Subcutaneous abdominal adipose tissue (tissue), 5 donors: ENCODE measurements around the gene MAP7.
A peak's percentile ranks its signal among the peaks of the same experiment; 100 is the strongest.

Source experiments
- H3K27ac ChIP-seq: one replicate; pipeline ENCODE4 v1.7.0; 2013; ENCODE audit warnings: low read depth, mild to moderate bottlenecking, inconsistent platforms, low read length, moderate library complexity
- H3K27me3 ChIP-seq, 5 donors: one replicate each; pipeline ENCODE4 v1.7.0; 2013; ENCODE audit warnings: low read length in 5 of 5, inconsistent platforms in 1 of 5; ENCODE audit not compliant: control insufficient read depth in 5 of 5, insufficient read depth in 4 of 5
- H3K36me3 ChIP-seq, 5 donors: one replicate each; pipeline ENCODE4 v1.7.0; 2013; ENCODE audit warnings: low read length in 5 of 5; ENCODE audit not compliant: control insufficient read depth in 5 of 5, insufficient read depth in 5 of 5
- H3K4me1 ChIP-seq, 5 donors: one replicate each; pipeline ENCODE4 v1.7.0; 2013; ENCODE audit warnings: low read length in 5 of 5, mild to moderate bottlenecking in 3 of 5, moderate library complexity in 1 of 5; ENCODE audit not compliant: control insufficient read depth in 5 of 5, insufficient read depth in 5 of 5
- H3K4me3 ChIP-seq, 5 donors: one replicate each; pipeline ENCODE4 v1.7.0; 2013; ENCODE audit warnings: low read length in 5 of 5, low read depth in 1 of 5
- H3K9ac ChIP-seq, 5 donors: one replicate each; pipeline ENCODE4 v1.7.0; 2013; ENCODE audit warnings: low read length in 5 of 5, mild to moderate bottlenecking in 4 of 5, moderate library complexity in 3 of 5
- H3K9me3 ChIP-seq, 5 donors: one replicate each; pipeline ENCODE4 v1.7.0; 2013; ENCODE audit warnings: low read length in 5 of 5; ENCODE audit not compliant: control insufficient read depth in 5 of 5
- donor health status: healthy.
- donor health status: healthy.
- donor health status: healthy.
- donor health status: healthy.
- donor health status: healthy.

MAP7 gene

DNA sequence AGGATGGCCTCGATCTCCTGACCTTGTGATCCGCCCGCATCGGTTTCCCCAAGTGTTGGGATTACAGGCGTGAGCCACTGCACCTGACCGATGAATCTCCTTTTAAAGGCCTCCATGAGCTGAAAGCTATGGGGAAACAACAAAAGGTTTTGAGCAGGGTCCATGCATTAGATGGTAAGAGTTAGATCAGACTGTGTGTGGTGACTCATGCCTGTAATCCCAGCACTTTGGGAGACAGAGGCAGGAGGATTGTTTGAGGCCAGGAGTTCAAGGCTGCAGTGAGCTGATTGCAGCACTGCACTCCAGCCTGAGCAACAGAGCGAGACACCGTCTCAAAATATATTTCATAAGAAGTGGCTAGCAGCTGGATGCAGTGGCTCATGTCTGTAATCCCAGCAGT, 219.6 kb downstream of the MAP7 start:
- Histone ChIP-seq H3K4me1 (no peaks in the 10 kb centered on the region), H3K36me3 (no peaks in the 10 kb centered on the region), H3K9ac (no peak overlapping the region), H3K27me3 (peaks cover 0 to 5% (median 0%) of the 10 kb centered on the region in 5 donors), H3K9me3 (no peaks in the 10 kb centered on the region), H3K27ac (no peak overlapping the region), H3K4me3 (no peak overlapping the region)

DNA sequence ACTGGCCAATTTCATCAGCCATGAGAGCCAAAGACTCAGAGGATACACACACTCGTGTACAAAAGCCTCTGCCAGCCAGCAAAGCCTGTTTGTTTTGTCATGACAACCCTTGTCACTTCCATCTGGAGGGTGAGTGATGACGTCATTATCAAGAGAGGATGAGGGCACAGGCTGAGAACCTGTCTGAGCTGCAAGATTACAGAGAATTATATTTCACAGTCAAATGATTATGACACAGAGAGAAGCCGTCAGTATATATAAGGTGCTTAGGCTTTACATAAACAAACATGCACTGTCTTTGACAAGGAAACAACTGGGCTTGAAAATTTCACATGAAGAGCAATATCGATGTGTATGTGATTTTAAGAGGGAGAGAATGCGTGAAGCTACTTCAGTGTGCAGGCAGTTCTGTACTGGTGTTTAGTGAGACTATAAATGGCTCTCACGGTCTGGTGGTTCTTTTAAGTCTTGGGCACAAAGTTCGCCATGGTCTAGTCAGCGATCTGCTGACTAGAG, 224.1 kb downstream of the MAP7 start:
- H3K9me3 ChIP-seq: no peaks in the 10 kb centered on the region
- H3K9ac ChIP-seq: no peak overlapping the region
- no peak overlapping the region for H3K4me3 ChIP-seq
- peaks cover 0 to 11% (median 4%) of the 10 kb centered on the region in 5 donors for H3K4me1 ChIP-seq
- no peak overlapping the region for H3K27ac ChIP-seq
- H3K27me3 ChIP-seq: peaks cover 0 to 3% (median 0%) of the 10 kb centered on the region in 5 donors
- H3K36me3 ChIP-seq: no peaks in the 10 kb centered on the region

DNA sequence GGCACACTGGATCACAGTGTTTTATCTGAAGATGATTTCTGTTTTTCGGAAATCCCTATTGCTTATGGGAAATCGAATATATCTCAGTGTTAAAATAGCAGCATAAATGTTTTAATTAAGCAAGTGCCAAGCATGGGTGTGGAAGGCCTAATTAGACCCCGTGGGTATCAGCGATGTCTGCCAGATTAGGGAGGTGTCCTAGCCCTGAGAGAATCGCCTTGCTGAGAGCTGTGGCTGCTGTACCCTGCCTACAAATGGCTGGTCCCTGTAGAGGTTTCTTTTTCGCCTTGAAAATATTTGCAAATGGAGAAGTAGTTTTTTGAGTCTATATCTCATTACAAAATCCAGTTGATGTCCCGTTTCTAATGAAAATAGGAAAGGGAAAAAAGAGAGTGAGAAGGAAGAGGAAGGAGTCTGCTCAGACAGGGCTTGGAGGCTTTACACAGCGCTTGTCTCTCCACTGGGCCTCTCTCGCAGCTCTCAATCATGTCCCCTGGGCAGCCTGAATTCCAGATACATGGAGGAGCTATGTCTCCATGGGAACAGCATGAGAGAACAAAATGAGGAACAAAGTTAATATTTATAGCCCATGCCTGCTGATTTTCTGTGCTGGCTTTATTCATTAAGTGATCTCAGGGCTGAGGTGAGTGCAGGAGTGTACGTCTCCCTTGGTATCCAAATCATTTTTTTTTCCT, 225.4 kb downstream of the MAP7 start:
- Histone ChIP-seq H3K27ac (no peak overlapping the region), H3K9ac (no peak overlapping the region)

GRCh38 chr6:136323431-136324112, 226.7 kb downstream of the MAP7 start:
- Histone ChIP-seq H3K36me3 (no peaks in the 10 kb centered on the region), H3K27me3 (no peaks in the 10 kb centered on the region), H3K27ac (no peak overlapping the region), H3K4me3 (peak overlapping the region in 1 of 5 donors; percentile 4), H3K9ac (peak overlapping the region in 1 of 5 donors; percentile 26), H3K4me1 (peaks cover 0 to 11% (median 4%) of the 10 kb centered on the region in 5 donors), H3K9me3 (no peaks in the 10 kb centered on the region)

More for the DNA sequence above, 225.4 kb downstream of the MAP7 start:
- H3K27me3 ChIP-seq: no peaks in the 10 kb centered on the region
- no peaks in the 10 kb centered on the region for H3K36me3 ChIP-seq
- no peaks in the 10 kb centered on the region for H3K9me3 ChIP-seq
- no peak overlapping the region for H3K4me3 ChIP-seq
- peaks cover 0 to 11% (median 4%) of the 10 kb centered on the region in 5 donors for H3K4me1 ChIP-seq

- Histone ChIP-seq H3K9me3 (no peaks in the 10 kb centered on the region), H3K4me1 (peaks cover 0 to 5% (median 0%) of the 10 kb centered on the region in 5 donors)
Observed at GRCh38 chr6:136319732-136320131, 230.5 kb downstream of the MAP7 start.

DNA sequence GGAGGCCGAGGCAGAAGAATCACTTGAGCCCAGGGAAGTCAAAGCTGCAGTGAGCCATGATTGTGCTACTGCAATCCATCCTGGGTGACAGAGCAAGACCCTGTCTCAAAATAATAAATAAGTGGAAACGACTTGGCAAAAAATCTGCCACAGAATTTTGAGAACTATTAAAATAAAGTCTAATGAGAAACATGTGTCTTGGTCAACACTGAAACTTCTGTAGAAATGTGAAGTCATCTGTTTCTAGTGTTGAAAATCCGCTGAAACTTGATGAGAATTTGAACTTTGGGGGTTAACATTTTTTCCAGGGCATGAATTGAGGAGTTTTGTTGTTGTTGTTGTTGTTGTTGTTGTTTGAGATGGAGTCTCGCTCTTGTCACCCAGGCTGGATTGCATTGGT, 231.5 kb downstream of the MAP7 start:
- no peaks in the 10 kb centered on the region for H3K9me3 ChIP-seq
- no peaks in the 10 kb centered on the region for H3K27me3 ChIP-seq

More at GRCh38 chr6:136319732-136320131, 230.5 kb downstream of the MAP7 start:
- no peak overlapping the region for H3K4me3 ChIP-seq
- no peaks in the 10 kb centered on the region for H3K36me3 ChIP-seq
- H3K27me3 ChIP-seq: no peaks in the 10 kb centered on the region
- no peak overlapping the region for H3K27ac ChIP-seq
- no peak overlapping the region for H3K9ac ChIP-seq

DNA sequence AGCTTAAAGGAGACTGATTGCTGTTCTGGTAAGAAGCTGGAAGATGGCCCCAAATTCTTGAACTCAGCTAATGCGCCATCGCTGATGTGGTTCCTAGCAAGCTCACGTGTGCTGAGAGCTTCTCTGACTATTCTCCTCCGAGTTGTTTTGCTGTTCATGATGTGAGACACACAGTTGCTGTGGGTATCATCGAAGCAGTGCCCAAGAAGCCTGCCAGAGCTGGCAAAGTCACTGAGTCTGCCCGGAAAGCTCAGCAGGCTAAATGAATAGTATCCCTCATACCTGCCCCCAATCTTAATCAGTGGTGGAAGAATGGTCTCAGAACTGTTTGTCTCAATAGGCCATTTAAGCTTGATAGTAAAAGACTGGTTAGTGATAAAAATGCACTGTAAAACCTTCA, 232.3 kb downstream of the MAP7 start:
- Histone ChIP-seq H3K27me3 (no peaks in the 10 kb centered on the region), H3K27ac (no peak overlapping the region), H3K9me3 (no peaks in the 10 kb centered on the region), H3K4me1 (peaks cover 0 to 2% (median 0%) of the 10 kb centered on the region in 5 donors), H3K9ac (no peak overlapping the region), H3K4me3 (no peak overlapping the region), H3K36me3 (no peaks in the 10 kb centered on the region)

More for the DNA sequence above, 231.5 kb downstream of the MAP7 start:
- Histone ChIP-seq H3K9ac (no peak overlapping the region), H3K4me1 (peaks cover 0 to 2% (median 0%) of the 10 kb centered on the region in 5 donors), H3K27ac (no peak overlapping the region), H3K36me3 (no peaks in the 10 kb centered on the region), H3K4me3 (no peak overlapping the region)

DNA sequence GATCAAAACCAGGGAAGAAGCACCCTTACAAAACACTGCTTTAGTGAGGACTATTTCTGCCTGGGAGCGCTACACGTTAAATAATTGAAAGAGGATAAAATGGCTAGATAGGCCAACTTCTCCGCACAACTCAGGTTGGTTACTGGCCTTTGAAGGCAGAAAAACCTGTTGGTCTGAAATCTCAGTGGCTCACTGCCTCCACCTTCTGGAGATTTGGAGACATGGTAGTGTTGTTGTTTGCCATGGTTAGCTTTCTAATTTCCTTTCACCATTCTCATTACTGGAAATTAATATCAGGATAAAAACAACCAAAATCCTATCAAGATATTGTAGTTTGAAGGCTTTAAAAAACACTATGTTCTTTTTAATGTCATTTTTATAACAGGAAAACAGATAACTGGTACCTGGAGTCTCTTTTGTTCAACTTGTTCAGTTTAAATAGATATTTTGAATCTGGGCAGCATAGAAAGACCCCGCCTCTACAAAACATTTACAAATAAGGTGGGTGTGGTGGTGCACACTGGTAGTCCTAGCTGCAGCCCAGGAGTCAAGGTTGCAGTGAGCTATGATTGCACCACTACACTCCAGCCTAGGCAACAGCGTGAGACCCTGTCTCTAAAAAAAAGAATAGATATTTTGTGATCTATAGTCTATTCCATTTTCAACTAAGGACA, 233.1 kb downstream of the MAP7 start:
- H3K9ac ChIP-seq: no peak overlapping the region
- H3K36me3 ChIP-seq: no peaks in the 10 kb centered on the region
- peaks cover 0 to 2% (median 0%) of the 10 kb centered on the region in 5 donors for H3K4me1 ChIP-seq
- H3K4me3 ChIP-seq: no peak overlapping the region
- no peaks in the 10 kb centered on the region for H3K9me3 ChIP-seq
- H3K27me3 ChIP-seq: no peaks in the 10 kb centered on the region
- no peak overlapping the region for H3K27ac ChIP-seq

DNA sequence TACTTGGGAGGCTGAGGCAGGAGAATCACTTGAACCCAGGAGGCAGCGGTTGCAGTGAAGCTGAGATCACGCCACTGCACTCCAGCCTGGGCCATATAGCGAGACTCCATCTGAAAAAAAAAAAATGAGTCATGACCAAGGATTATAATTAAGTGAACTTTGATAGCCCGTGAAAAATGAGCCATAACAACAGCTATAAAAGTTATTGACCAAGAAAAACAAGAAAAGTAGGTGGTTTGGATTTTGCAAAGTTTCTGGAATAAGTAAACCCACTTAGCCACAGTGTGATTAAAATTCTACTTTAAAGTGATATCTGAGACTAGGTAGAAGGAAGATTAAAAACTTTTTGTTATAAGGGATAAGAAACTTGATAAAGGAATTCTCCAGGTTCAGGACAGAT, 234.6 kb downstream of the MAP7 start:
- H3K4me3 ChIP-seq: no peak overlapping the region
- H3K4me1 ChIP-seq: peaks cover 0 to 2% (median 0%) of the 10 kb centered on the region in 5 donors
- no peak overlapping the region for H3K9ac ChIP-seq
- no peaks in the 10 kb centered on the region for H3K9me3 ChIP-seq
- H3K27me3 ChIP-seq: no peaks in the 10 kb centered on the region
- no peak overlapping the region for H3K27ac ChIP-seq
- H3K36me3 ChIP-seq: no peaks in the 10 kb centered on the region

DNA sequence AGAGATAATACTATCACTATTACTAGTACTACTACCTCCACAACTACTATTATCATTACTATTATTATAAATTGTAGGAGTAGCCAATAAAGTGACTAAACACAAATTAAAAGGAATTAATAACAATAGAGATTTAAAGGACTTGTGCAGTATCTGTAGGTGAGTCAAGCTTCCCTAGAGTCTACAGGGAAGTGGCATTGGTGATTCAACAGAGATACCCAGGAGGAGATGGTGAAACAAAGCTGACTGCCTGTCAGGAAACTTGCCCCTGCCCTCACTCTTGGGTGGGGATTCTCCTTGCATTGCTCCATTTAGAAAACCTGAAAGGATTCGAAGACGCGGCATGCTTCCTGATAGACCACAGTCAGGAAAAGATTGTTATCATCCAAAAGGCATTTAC, 237.2 kb downstream of the MAP7 start:
- Histone ChIP-seq H3K4me1 (peaks cover 0 to 2% (median 0%) of the 10 kb centered on the region in 5 donors), H3K27ac (no peak overlapping the region), H3K9ac (no peak overlapping the region), H3K9me3 (no peaks in the 10 kb centered on the region), H3K36me3 (no peaks in the 10 kb centered on the region), H3K4me3 (no peak overlapping the region), H3K27me3 (no peaks in the 10 kb centered on the region)
